Measurements from ENCODE around the gene PTPRG.

PTPRG gene

DNA sequence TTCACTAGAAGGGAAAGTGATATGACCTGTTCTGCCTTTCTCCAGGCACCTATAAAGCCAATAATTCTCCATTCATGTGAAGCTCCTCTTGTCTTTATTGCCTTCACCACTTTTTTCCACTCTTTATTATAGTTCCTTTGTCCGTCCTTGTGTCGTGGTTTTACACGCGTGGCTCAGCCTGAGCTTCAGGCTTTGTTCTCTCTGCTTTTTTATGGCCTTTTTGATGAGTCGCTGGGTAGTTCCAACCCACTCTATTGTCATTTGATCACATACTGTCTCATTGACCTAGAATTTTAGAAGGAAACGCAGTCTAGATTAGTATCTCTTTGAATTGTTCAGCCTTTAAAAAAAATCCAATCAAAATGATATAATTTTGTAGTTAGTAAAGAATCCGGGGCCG, 403.2 kb downstream of the PTPRG start:
- TF ChIP-seq, protein P1, sequence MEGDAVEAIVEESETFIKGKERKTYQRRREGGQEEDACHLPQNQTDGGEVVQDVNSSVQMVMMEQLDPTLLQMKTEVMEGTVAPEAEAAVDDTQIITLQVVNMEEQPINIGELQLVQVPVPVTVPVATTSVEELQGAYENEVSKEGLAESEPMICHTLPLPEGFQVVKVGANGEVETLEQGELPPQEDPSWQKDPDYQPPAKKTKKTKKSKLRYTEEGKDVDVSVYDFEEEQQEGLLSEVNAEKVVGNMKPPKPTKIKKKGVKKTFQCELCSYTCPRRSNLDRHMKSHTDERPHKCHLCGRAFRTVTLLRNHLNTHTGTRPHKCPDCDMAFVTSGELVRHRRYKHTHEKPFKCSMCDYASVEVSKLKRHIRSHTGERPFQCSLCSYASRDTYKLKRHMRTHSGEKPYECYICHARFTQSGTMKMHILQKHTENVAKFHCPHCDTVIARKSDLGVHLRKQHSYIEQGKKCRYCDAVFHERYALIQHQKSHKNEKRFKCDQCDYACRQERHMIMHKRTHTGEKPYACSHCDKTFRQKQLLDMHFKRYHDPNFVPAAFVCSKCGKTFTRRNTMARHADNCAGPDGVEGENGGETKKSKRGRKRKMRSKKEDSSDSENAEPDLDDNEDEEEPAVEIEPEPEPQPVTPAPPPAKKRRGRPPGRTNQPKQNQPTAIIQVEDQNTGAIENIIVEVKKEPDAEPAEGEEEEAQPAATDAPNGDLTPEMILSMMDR (IDR thresholded peaks at IDR 0.05; ENCODE audit: low read depth, low read length), result no peak
- DNase-seq (ENCODE audit: extremely low read depth, low read depth), result no peak

DNA sequence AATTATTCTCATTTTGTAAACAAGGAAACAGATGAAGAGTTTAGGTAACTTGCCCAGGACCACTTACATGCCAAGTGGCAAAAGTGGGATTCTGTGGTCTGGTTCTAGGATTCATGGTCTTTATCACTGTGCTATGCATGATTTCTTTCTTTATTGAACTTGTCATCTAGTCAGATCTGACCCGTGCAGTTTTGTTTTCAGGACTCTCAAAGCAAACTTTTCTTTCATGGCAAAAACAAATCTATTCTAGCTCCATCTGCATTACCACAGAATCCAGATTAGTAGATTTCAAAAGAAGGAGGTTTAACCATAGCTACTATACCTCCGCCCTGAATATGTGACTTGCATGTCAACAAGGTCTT, 404.4 kb downstream of the PTPRG start:
- TF ChIP-seq, protein P1 (IDR thresholded peaks at IDR 0.05; ENCODE audit: low read depth, low read length), result no peak
- DNase-seq (ENCODE audit: extremely low read depth, low read depth), result no peak

DNA sequence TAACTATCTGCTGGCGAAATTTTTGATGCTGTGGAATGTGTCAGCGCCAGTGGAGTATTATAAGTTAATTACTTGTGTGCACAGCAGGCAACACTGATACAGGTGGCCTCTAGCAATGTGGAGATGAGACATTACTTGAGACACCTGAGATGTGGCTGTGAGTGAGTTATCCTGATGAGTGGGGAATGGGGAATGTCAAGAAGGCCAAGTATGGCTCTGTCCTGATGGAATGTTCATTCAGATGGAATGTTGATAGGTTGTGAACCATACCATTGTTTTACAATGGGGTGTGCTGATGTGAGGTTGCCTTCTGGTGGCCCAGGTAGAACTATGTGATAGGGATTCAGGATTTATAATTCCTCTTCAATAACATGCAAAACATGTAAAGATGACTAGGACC, 404.8 kb downstream of the PTPRG start:
- TF ChIP-seq, protein P1 (IDR thresholded peaks at IDR 0.05; ENCODE audit: low read depth, low read length), result no peak
- no peak for DNase-seq (ENCODE audit: extremely low read depth, low read depth)

DNA sequence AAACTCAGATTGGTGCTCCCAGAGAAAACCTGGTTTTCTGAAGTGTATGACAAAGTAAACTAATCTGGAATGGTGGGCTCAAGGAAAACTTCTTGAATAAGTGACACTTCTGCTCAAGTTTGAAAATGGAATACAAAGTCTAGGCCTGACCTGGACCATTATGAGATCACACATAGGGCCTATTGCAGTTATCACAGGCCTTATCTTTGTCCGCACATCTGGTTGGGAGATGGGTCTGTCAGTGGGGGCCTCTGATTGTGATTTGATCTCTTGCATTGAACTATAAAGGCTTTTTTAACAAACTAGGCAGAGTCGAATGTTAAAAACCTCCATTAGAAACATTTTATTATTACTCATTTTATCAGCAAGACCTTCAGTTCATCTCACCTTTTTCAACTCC, 405.6 kb downstream of the PTPRG start:
- TF ChIP-seq, protein P1 (IDR thresholded peaks at IDR 0.05; ENCODE audit: low read depth, low read length), result no peak
- no peak for DNase-seq (ENCODE audit: extremely low read depth, low read depth)

DNA sequence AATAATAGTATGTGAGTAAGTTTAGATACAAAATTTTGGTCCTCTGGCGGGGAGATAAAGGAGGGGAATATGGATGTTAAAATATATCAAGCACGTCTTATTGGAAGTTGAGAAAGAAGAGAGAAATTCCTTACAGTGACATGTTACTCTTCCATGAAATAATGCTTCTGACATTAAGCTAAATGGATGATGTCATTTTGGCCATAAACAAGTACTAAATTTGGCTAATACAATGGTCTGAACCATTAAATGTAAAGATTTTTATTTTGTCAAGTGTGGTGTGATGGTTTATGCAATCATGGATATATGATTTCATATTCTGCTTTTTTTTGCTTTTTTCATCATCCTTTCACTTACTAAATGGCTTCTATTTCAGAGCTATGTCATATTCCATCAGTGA, 406.6 kb downstream of the PTPRG start:
- no peak for DNase-seq (ENCODE audit: extremely low read depth, low read depth)
- TF ChIP-seq, protein P1 (IDR thresholded peaks at IDR 0.05; ENCODE audit: low read depth, low read length), result no peak

DNA sequence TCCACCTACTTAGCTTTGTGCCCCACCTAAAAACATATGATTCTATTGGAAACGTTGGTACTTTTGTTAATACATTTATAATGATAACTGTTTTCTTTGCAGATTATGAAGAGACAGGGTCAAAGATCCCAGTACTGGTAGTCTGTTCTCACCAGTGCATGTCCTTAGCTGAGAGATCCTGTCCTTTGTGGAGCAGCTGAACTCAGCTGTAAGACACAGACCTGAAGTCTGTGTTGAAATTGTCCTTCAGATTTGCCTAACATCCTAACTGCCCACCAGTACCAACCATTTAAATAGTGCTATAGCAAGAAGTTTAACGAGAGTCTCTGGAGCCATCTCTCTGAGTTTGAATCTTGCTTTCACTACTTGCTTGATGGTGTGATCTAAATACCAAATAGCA, 413.3 kb downstream of the PTPRG start:
- no peak for DNase-seq (ENCODE audit: extremely low read depth, low read depth)
- TF ChIP-seq, protein P1 (IDR thresholded peaks at IDR 0.05; ENCODE audit: low read depth, low read length), result no peak

DNA sequence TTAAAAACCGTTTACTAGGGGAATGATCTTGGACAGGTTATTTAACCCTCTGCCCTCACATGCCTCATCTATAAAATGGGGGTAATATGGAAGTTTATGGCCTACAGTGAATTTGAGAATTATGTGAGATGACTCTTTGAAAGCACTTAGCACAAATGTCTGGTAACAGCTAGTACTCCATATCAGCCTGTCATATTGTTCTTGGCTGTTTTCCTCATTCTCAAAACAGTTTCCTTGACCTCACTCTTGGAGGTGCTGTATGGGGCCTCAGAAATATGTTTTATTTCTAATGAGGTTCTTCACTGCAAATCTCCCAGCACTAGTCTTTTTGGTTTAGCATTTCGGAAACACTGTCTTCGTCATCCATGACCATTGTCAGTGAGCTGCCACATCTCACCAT, 413.8 kb downstream of the PTPRG start:
- no peak for DNase-seq (ENCODE audit: extremely low read depth, low read depth)

More for the DNA sequence above, 413.8 kb downstream of the PTPRG start:
- TF ChIP-seq, protein P1 (IDR thresholded peaks at IDR 0.05; ENCODE audit: low read depth, low read length), result no peak
